ENCODE measurements around the gene TPR.

GRCh38 chr1:186327331-186327730 is 47.7 kb downstream of the TPR start:
- TF ChIP-seq CTCF (IDR thresholded peaks at IDR 0.05) (no peak), POLR2A (IDR thresholded peaks at IDR 0.05) (no peak)
